HG03025 (cell line): Measurements from ENCODE around the gene DIPK1B.

Source experiments
- ATAC-seq: cut with Tn5 transposase; IDR thresholded peaks from one replicate; pipeline ENCODE4 v1.9.1; 2021; ENCODE audit warnings: mild to moderate bottlenecking, moderate library complexity; ENCODE audit not compliant: unreplicated experiment, low FRiP score

Gene DIPK1B

GRCh38 chr9:136686534-136686793, 25.9 kb upstream of the DIPK1B start:
- no peak for ATAC-seq

GRCh38 chr9:136686794-136687711, 25.3 kb upstream of the DIPK1B start, which contains the start of gene AGPAT2:
TSS of gene AGPAT2 (minus strand) at chr9:136687457. CDS start at chr9:136687357, 100 bp downstream.
- ATAC-seq, result no peak

DNA sequence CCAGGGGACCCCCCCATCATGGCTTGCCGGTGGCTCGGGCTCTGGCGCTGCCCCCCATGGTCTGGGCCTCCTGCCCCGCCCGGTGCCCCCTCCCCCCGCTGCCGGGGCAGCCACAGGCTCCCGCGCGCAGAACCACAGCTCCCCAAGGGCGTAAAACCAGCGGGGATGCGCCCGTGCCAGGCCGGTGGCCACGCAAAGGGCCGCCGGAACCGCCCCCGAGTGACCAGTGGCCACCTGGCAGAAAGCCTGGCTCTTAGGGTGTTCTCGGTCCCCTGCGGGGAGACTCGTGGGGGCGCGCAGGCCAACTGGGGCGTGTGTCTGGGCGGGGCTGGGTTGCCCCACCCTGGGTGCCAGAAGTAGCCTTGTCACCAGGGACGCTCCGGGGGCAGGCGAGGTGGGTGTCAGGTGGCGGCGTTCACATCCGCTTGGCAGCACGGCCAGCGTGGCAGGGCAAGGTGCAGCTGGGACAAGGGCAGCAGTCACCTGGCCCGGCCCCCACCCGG, 24.6 kb upstream of the DIPK1B start:
- no peak for ATAC-seq

DNA sequence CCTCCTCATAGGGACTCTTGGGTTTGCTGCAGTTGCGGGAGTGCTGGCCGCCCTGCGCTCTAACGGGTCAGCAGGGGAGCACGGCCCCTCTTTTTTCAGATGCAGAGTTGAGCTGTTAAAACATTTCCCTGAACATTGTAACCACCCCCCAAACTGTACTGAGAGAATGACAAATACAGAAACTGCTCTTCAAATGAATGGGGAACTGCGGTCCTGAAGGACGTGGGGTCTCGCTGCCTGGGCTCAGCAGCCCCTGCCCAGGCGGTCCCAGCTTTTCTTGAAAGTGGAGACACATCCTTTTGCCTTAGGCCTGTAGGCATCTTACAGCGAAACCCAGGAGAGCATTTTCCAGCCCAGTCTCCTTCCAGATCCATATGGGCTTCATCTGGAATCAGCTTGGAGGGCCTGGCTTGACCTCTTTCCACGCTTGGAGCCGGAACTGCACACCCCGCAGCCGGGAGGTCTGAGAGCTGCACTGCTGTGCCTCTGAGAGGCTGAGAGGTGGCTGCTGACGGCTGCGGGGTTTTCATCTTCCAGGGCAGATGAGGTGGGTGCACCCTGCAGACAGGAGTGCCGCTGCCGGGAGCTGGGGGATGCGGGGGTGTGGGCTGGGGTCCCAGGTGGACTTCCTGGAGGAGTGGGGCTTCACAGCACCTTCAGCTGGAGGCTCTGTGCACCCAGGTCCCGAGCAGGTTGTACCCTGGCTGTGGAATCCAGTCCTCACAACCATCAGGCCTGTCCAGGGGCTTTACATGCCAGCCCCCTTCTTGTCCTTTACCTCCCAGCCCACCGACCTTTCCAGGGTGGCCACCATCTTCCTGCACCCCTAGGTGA, 23.9 kb upstream of the DIPK1B start:
- no peak for ATAC-seq

- no peak for ATAC-seq
Measured at GRCh38 chr9:136689108-136689460, 23.3 kb upstream of the DIPK1B start.

DNA sequence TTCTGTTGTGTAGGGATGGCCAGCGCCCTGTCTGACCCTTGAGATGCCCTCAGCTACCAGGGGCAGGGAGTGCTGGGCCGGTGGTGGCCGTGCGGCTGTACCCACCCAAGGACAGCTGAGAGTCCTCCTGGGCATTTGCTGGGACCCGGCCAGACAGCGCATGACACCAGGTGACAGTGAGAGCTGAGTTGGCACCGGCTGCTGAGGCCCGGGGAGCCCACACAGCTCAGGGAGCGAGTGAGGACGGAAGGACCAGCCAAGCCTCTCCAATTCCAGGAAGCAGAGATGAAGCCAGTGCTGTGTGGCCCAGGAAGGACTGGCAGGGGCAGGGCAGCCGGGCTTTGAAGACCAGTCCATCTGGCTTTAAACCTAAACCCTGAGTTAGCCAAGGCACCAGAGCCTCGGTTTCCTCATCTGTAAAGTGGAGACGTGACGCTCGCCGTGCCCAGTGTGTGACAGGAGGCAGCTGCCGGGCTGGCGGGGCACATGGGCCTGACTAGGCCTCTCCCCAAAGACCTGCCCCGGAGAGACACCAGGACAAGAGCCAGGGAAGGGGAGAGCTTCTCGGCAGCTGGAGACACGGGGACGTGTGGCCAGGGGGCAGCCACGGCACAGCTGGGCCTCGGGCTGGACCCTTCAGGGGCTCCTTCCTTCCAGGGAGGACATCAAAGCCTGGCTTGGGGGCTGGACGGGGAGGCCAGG, 22.1 kb upstream of the DIPK1B start:
- no peak for ATAC-seq

DNA sequence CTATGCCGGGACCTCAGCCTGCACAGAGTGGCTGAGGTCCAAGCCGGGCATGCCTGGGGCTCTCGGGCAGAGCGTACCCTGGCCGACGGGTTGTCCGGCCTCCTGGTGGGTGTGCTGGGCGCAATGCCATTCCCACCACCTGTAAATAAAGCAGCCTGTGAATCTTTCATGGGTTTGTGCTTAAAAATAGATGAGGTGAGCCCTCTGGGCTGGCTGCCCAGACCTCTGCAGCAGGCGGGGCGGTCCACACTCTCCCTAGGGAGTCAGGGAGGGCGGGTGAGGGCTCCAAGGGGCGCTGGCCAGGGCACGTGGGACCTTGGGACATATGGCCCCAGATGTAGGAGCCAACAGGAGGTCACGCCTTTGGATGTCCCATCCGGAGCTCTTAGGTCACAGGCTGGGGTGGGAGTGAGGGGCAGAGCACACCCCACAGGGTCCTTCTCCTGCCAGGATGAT, 21.5 kb upstream of the DIPK1B start:
- no peak for ATAC-seq

DNA sequence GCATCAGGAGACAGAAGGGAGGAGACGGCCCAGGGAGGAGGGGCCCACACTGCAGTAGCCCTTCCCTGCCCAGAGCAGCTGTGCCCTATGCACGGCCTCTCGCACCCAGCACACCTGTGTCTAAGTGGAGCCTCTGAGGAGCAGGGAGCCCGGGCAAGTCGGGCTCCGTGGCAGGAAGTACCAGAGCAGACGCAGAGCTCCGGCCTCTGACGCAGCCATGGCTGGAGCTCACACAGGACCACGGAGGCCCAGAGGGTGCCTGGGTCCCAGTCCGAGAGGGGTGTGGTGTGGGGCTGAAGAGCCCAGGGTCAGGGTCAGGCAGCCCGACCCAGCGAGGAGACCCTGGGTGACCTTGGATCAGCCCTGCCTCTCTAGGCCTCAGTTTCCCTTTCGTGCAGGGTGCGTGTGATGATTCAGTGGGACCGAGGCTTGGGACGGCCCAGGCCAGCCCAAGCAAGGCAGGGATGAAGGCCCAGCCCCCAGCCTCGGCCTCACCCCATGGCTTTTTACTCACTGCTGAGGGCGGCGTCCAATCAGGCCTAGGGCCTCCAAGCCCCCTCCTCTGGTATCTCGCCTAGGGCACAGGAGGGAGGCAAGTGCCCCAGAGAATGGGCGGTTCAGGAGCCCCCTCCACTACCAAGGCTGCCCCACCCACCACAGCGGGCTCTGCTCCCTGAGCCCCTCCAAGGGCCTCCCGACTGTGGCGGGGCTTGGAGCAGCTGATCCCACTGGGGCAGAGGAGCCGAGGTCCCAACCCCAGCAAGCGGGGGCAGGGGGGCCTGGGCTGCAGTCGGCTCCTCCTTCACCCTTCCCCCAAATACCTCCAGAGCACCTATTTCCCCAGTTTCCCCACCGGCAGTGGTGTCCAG, 20.8 kb upstream of the DIPK1B start:
- no peak for ATAC-seq

DNA sequence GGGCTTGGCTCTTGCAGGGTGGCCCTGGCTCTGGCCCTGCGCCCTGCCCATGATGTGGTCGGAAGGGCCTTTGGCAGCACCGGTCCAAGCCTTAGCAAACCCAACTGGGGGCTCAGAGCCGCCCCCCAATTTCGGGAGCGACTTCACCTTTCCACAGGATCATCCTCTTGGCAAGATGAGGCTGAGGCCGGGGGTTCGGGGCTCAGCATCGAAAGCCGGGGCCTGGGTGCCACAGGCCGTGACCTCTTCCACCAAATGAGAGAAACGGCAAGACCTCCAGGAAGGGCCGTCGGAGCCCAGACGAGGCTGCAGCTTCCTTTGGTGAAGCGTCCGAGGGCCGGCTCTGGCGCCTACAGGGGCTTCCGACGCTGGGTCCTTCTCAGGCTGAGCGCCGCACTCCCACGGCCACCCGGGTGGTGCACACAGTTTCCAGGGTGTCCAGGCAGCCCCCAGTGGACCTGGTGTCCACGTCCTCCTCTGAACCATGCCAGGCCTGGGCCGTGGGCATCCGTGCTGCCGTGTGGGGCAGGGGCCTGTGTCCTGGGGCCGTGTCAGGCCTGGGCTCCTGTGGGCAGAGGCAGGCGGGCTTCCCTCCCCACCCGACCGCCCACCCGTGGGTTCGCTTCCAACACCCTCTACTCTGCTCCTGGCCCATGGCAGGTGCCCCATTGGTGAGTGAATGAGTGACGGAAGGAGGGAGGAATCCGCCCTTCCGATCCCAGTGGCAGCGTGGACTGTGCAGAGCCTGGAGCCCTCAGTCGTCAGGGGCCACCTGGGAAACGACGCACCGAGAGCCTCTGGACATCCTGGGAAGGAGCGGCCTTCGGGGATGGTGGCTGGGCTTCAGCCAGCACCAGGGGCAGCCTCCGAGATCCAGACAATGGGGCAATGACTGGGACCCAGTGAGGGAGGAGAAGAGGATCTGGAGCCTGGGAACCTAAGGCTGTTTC, 19.9 kb upstream of the DIPK1B start:
- no peak for ATAC-seq

DNA sequence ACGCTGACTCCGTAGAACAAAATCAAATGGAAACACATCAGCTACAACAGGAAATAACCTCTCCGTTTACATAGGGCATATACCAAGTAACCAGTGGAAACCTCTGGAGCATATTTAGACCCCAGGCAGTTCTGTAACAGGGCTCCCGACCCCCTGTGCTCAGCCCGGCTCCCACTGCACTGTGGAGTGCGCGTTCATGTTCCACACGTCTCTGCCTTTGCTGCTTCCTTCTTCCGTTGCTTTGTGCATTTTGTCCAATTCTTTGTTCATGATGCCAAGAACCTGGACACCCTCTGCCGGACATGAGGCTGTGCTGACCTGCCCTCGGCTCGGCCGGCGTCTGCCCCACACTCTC, 19.3 kb upstream of the DIPK1B start:
- no peak for ATAC-seq

GRCh38 chr9:136693490-136694162, 18.7 kb upstream of the DIPK1B start:
- no peak for ATAC-seq

- ATAC-seq, result no peak
Measured at GRCh38 chr9:136694163-136694871, 18.1 kb upstream of the DIPK1B start.

DNA sequence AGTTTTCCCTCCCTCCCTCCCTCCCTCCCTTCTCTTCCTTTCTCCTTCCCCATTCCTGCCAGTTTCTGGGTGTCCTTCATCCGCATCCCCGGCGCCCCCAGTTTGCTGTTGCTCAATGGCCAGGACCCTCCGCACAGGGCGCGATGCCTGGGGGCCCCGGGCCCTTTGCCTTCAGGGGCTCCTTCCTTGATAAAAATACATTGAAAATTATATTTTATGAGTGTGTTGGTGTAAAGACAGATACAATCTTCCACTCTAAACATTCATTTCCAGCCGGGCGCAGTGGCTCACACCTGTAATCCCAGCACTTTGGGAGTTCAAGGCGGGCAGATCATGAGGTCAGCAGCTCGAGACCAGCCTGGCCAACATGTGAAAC, 17.5 kb upstream of the DIPK1B start:
- no peak for ATAC-seq

DNA sequence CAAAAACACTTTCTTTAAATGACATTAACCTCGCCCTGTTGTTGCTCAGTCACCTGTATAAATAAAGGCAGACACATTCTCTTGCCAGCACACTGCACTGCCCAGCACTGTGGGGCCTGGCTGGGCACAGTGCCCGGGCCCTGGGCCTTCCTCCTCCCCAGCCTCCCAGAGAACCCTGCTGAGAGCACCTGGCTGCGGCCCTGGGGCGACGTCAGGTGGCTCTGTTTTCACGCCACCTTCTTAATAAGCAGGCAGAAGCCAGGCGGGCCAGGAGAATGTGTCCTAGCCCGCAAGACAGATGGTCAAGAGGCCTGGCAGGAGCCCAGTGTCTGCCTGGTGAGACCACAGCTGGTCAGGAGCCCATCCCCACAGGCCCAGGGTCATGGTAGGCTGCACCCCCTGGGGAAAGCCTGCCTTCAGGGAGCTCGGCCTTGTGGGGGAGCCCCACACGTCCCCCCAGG, 16.9 kb upstream of the DIPK1B start:
- no peak for ATAC-seq

DNA sequence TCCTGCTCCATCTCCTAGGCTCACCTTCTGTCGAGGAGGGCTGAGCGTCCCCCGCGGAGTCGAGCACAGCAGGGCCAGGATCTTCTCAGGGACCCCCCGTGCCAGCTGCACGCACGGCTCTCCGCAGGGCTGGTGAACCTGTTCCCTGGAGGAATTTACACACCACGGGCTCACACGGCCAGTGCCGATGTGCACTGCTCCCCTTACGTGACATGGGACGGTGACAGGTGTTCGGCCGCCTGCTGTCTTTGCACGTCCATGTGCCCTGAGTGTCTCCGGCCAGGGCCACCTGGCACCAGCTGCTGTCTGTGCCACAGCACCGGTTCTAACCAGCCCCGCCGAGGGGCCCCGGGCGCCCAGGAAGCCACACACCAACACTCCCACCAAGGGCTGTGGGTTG, 16.4 kb upstream of the DIPK1B start:
- no peak for ATAC-seq

DNA sequence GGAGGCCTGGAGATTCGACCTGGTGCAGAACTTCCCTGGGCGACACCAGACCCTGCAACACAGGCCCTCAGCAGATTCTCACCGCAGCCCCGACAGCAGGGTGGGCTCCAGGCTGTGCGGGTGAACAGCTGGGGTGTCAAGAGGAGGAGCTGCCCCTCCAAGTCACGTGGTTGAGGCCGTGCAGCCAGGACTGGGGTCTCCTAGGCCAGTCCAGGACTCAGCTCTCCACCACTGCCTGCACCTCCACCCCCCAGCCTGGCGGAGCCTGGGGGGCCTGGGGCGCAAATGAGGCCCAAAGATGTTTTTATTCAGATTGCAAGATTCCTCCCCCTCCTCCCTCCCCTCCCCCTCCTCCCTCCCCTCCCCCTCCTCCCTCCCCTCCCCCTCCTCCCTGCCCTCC, 15.9 kb upstream of the DIPK1B start:
- ATAC-seq, result no peak

DNA sequence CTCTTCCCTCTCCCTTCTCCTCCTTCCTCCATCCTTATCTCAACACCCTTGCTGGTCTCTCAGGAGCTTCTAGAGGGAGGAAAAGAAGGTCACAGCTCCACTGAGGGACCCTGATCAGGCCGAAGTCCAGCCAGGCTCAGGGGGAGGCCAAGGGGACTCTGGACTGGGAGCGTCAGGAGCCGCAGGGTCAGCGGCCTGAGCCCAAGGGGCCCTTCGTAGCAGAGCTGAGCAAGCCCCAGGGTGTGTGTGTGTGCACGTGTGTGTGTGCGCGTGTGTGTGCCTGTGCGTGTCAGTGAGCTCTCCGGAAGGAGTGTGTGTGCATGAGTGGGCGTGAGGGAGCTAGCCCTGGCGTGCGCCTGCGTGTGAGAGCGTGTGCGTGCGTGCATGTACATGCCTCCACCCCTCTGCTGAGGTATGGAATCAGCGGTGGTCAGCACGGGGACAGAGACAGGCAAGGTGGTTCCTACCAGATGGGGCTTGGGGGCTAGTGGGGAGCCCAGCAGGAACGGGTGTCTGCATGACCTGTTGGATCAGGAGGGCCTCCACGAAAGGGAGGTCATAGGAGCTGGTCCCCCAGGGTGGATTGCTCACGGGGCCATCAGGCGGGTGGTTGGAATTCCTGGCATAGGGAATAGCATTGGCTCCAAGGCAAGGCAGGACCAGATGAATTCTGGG, 15.1 kb upstream of the DIPK1B start:
- ATAC-seq, result no peak
